Keratinocyte (primary cell): ENCODE results near the gene S100PBP.
"Not testable (repeated sequence)": the region's sequence is repeated elsewhere in the genome, so short reads cannot be mapped to it uniquely, and the experiment has no call there.

Experiments
- EZH2 ChIP-seq: IDR thresholded peaks from one replicate; pipeline ENCODE4 v1.6.1; 2012; ENCODE audit warnings: inconsistent platforms, mild to moderate bottlenecking, low read length, moderate library complexity
- TF ChIP-seq, protein P1 (sequence below), 3 experiments: IDR thresholded peaks in 1 of 3; conservative IDR thresholded peaks in 1 of 3; optimal IDR thresholded peaks in 1 of 3; 2 replicates in 2 of 3; 3 replicates in 1 of 3; pipeline versions ENCODE3 to v1.5.1; 2011; ENCODE audit warnings: low read length in 3 of 3, mild to moderate bottlenecking in 3 of 3, moderate library complexity in 2 of 3, control low read depth in 1 of 3, inconsistent platforms in 1 of 3; ENCODE audit not compliant: insufficient read depth in 2 of 3; ENCODE audit errors: extremely low read depth in 1 of 3

DNA sequence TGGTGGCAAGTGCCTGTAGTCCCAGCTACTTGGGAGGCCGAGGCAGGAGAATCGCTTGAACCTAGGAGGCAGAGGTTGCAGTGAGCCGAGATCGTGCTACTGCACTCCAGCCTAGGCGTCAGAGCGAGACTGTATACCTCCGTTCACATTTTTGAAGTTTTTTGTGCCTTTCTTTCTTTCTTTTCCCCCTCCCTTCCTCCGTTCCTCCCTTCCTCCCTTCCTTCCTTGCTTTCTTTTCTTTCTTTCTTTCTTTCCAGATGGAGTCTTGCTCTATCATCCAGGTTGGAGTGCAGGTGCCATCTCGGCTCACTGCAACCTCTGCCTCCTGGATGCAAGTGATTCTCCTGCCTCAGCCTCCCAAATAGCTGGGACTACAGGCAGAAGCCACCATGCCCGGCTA, 88.1 kb downstream of the S100PBP start:
- TF ChIP-seq, protein P1, sequence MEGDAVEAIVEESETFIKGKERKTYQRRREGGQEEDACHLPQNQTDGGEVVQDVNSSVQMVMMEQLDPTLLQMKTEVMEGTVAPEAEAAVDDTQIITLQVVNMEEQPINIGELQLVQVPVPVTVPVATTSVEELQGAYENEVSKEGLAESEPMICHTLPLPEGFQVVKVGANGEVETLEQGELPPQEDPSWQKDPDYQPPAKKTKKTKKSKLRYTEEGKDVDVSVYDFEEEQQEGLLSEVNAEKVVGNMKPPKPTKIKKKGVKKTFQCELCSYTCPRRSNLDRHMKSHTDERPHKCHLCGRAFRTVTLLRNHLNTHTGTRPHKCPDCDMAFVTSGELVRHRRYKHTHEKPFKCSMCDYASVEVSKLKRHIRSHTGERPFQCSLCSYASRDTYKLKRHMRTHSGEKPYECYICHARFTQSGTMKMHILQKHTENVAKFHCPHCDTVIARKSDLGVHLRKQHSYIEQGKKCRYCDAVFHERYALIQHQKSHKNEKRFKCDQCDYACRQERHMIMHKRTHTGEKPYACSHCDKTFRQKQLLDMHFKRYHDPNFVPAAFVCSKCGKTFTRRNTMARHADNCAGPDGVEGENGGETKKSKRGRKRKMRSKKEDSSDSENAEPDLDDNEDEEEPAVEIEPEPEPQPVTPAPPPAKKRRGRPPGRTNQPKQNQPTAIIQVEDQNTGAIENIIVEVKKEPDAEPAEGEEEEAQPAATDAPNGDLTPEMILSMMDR (optimal IDR thresholded peaks at IDR 0.05 in 1 of 3, IDR thresholded peaks at IDR 0.05 in 1 of 3, conservative IDR thresholded peaks at IDR 0.05 in 1 of 3; ENCODE audit: extremely low read depth in 1 of 3, insufficient read depth in 2 of 3, low read length in 3 of 3) = not testable (repeated sequence)
- TF ChIP-seq EZH2 = not testable (repeated sequence)
